Activated T-helper 2 cell treated with anti-CD3 and anti-CD28 coated beads, Interferon-gamma antibody, Interleukin-2, Interleukin-4, amounts not matched to agents 10 μg/mL and 5 μg/mL and 100 μg/mL, durations not matched to agents 14 hours and 24 hours and 36 hours (primary cell): ENCODE data around the gene DOK6. TPM values are rescaled to one million over a fixed set of nuclear protein-coding genes. Genes with fewer than 3 reads are reported as not detected.
A peak's percentile ranks its signal among the peaks of the same experiment; 100 is the strongest.

Experiments used
- DNase-seq: peaks from one replicate; pipeline ENCODE4 v3.0.0; 2021; ENCODE audit warnings: low spot score
- H3K27ac Mint-ChIP-seq: one replicate; pipeline ENCODE4 v1.8.0; 2021; ENCODE audit warnings: mixed read lengths
- H3K27me3 Mint-ChIP-seq: one replicate; pipeline ENCODE4 v1.8.0; 2021; ENCODE audit warnings: low read depth, mixed read lengths
- H3K36me3 Mint-ChIP-seq: one replicate; pipeline ENCODE4 v1.8.0; 2021; ENCODE audit warnings: low read depth, mixed read lengths
- H3K4me1 Mint-ChIP-seq: one replicate; pipeline ENCODE4 v1.8.0; 2021; ENCODE audit warnings: low read depth, mixed read lengths
- H3K4me3 Mint-ChIP-seq: one replicate; pipeline ENCODE4 v1.8.0; 2021; ENCODE audit warnings: low read depth, mild to moderate bottlenecking, moderate library complexity, mixed read lengths
- H3K9me3 Mint-ChIP-seq: one replicate; pipeline ENCODE4 v1.8.0; 2021; ENCODE audit warnings: mixed read lengths
- intact Hi-C: fragments of 100-400 bp; cut with micrococcal nuclease; formaldehyde crosslinking; loops from one replicate; pipeline ENCODE4 v1.15.1; 2023
- total RNA-seq: library from RNA; stranded (reverse); gene quantifications from 2 replicates; pipeline ENCODE4 v1.2.3, GENCODE V29; 2022

The DOK6 gene
- total RNA-seq, 1 donor from 2014 or later: not detected

GRCh38 chr18:69569133-69569532 is 168.4 kb downstream of the DOK6 start:
- Mint-ChIP-seq H3K4me1 (no peaks in the 10 kb centered on the region), H3K9me3 (no peaks in the 10 kb centered on the region), H3K36me3 (no peaks in the 10 kb centered on the region), H3K27me3 (no peaks in the 10 kb centered on the region), H3K27ac (no peak overlapping the region), H3K4me3 (no peak overlapping the region)
- intact Hi-C loops: no loop called here
- DNase-seq: no peak

- no peaks in the 10 kb centered on the region for H3K9me3 Mint-ChIP-seq
Observed at GRCh38 chr18:69574401-69574800, 173.7 kb downstream of the DOK6 start.

GRCh38 chr18:69580107-69580506 is 179.4 kb downstream of the DOK6 start:
- intact Hi-C loops: no loop called here
- Mint-ChIP-seq H3K4me1 (peaks cover 10% of the 10 kb centered on the region), H3K36me3 (no peaks in the 10 kb centered on the region), H3K27ac (no peak overlapping the region), H3K4me3 (peak overlapping the region; percentile 2), H3K9me3 (no peaks in the 10 kb centered on the region), H3K27me3 (no peaks in the 10 kb centered on the region)
- DNase-seq: no peak

More at GRCh38 chr18:69574401-69574800, 173.7 kb downstream of the DOK6 start:
- no peak for DNase-seq
- Mint-ChIP-seq H3K27me3 (no peaks in the 10 kb centered on the region), H3K4me1 (no peaks in the 10 kb centered on the region), H3K36me3 (no peaks in the 10 kb centered on the region), H3K4me3 (no peak overlapping the region), H3K27ac (no peak overlapping the region)
- intact Hi-C loops: no loop called here

- Mint-ChIP-seq H3K27me3 (no peaks in the 10 kb centered on the region), H3K36me3 (no peaks in the 10 kb centered on the region), H3K27ac (no peak overlapping the region), H3K9me3 (no peaks in the 10 kb centered on the region), H3K4me1 (peaks cover 10% of the 10 kb centered on the region), H3K4me3 (no peak overlapping the region)
- no peak for DNase-seq
- intact Hi-C loops: no loop called here
Observed at GRCh38 chr18:69584429-69584828, 183.7 kb downstream of the DOK6 start.

- Mint-ChIP-seq H3K27me3 (no peaks in the 10 kb centered on the region), H3K27ac (no peak overlapping the region), H3K36me3 (no peaks in the 10 kb centered on the region), H3K4me1 (peaks cover 2% of the 10 kb centered on the region), H3K9me3 (no peaks in the 10 kb centered on the region), H3K4me3 (no peak overlapping the region)
- intact Hi-C loops: no loop called here
- DNase-seq: no peak
Observed at GRCh38 chr18:69585696-69586095, 185.0 kb downstream of the DOK6 start.

- no peaks in the 10 kb centered on the region for H3K36me3 Mint-ChIP-seq
- H3K9me3 Mint-ChIP-seq: no peaks in the 10 kb centered on the region
- H3K4me3 Mint-ChIP-seq: no peak overlapping the region
- intact Hi-C loops: no loop called here
- H3K27me3 Mint-ChIP-seq: no peaks in the 10 kb centered on the region
- no peak for DNase-seq
- H3K27ac Mint-ChIP-seq: no peak overlapping the region
- no peaks in the 10 kb centered on the region for H3K4me1 Mint-ChIP-seq
Observed at GRCh38 chr18:69586537-69586936, 185.8 kb downstream of the DOK6 start.

- Mint-ChIP-seq H3K27ac (no peak overlapping the region), H3K4me3 (no peak overlapping the region), H3K36me3 (no peaks in the 10 kb centered on the region), H3K9me3 (no peaks in the 10 kb centered on the region), H3K27me3 (no peaks in the 10 kb centered on the region), H3K4me1 (no peaks in the 10 kb centered on the region)
- intact Hi-C loops: no loop called here
- no peak for DNase-seq
Observed at GRCh38 chr18:69588301-69588700, 187.6 kb downstream of the DOK6 start.

GRCh38 chr18:69590150-69590549 is 189.5 kb downstream of the DOK6 start:
- no peaks in the 10 kb centered on the region for H3K9me3 Mint-ChIP-seq
- intact Hi-C loops: no loop called here
- no peak overlapping the region for H3K27ac Mint-ChIP-seq
- H3K4me3 Mint-ChIP-seq: no peak overlapping the region
- H3K4me1 Mint-ChIP-seq: no peaks in the 10 kb centered on the region
- no peaks in the 10 kb centered on the region for H3K36me3 Mint-ChIP-seq
- no peaks in the 10 kb centered on the region for H3K27me3 Mint-ChIP-seq
- DNase-seq: no peak

- no peaks in the 10 kb centered on the region for H3K27me3 Mint-ChIP-seq
- H3K36me3 Mint-ChIP-seq: no peaks in the 10 kb centered on the region
- no peaks in the 10 kb centered on the region for H3K4me1 Mint-ChIP-seq
- peaks cover 4% of the 10 kb centered on the region for H3K9me3 Mint-ChIP-seq
- H3K27ac Mint-ChIP-seq: no peak overlapping the region
- intact Hi-C loops: no loop called here
- H3K4me3 Mint-ChIP-seq: no peak overlapping the region
- DNase-seq: no peak
Observed at GRCh38 chr18:69596345-69596744, 195.7 kb downstream of the DOK6 start.

GRCh38 chr18:69597561-69597960 is 196.9 kb downstream of the DOK6 start:
- no peaks in the 10 kb centered on the region for H3K27me3 Mint-ChIP-seq
- peaks cover 4% of the 10 kb centered on the region for H3K9me3 Mint-ChIP-seq
- H3K36me3 Mint-ChIP-seq: no peaks in the 10 kb centered on the region
- intact Hi-C loops: no loop called here
- no peak for DNase-seq
- H3K4me1 Mint-ChIP-seq: no peaks in the 10 kb centered on the region
- H3K4me3 Mint-ChIP-seq: no peak overlapping the region
- H3K27ac Mint-ChIP-seq: no peak overlapping the region

- Mint-ChIP-seq H3K36me3 (no peaks in the 10 kb centered on the region), H3K4me1 (no peaks in the 10 kb centered on the region), H3K27me3 (no peaks in the 10 kb centered on the region), H3K27ac (no peak overlapping the region), H3K4me3 (no peak overlapping the region), H3K9me3 (peaks cover 4% of the 10 kb centered on the region)
- DNase-seq: no peak
- intact Hi-C loops: no loop called here
Observed at GRCh38 chr18:69599377-69599776, 198.7 kb downstream of the DOK6 start.

GRCh38 chr18:69612242-69612641 is 211.6 kb downstream of the DOK6 start:
- Mint-ChIP-seq H3K27me3 (no peaks in the 10 kb centered on the region), H3K36me3 (no peaks in the 10 kb centered on the region), H3K9me3 (no peaks in the 10 kb centered on the region), H3K27ac (no peak overlapping the region), H3K4me1 (no peaks in the 10 kb centered on the region), H3K4me3 (no peak overlapping the region)
- intact Hi-C loops: no loop called here
- DNase-seq: no peak

- Mint-ChIP-seq H3K27ac (no peak overlapping the region), H3K36me3 (no peaks in the 10 kb centered on the region), H3K4me1 (no peaks in the 10 kb centered on the region), H3K4me3 (no peak overlapping the region), H3K27me3 (no peaks in the 10 kb centered on the region), H3K9me3 (no peaks in the 10 kb centered on the region)
- intact Hi-C loops: no loop called here
- no peak for DNase-seq
Observed at GRCh38 chr18:69616114-69616513, 215.4 kb downstream of the DOK6 start.

GRCh38 chr18:69617408-69617807 is 216.7 kb downstream of the DOK6 start:
- Mint-ChIP-seq H3K27me3 (no peaks in the 10 kb centered on the region), H3K4me1 (no peaks in the 10 kb centered on the region), H3K27ac (no peak overlapping the region), H3K36me3 (no peaks in the 10 kb centered on the region), H3K9me3 (no peaks in the 10 kb centered on the region), H3K4me3 (no peak overlapping the region)
- intact Hi-C loops: no loop called here
- no peak for DNase-seq
